WTC11 (cell line): Measurements from ENCODE around the gene SP2.
"Not testable (repeated sequence)": the region's sequence is repeated elsewhere in the genome, so short reads cannot be mapped to it uniquely, and the experiment has no call there.

Experiments
- CTCF ChIP-seq: fragments of 200-600 bp; IDR thresholded peaks from 2 replicates; pipeline ENCODE4 v1.8.0; 2022; ENCODE audit warnings: antibody characterized with exemption
- NR2C2 ChIP-seq: sonication (generic); formaldehyde crosslinking; IDR thresholded peaks from 2 replicates; pipeline ENCODE4 v1.8.0; 2022; ENCODE audit warnings: mild to moderate bottlenecking, missing genetic modification reagents
- TCF7 ChIP-seq: sonication (generic); formaldehyde crosslinking; IDR thresholded peaks from 2 replicates; pipeline ENCODE4 v1.8.0; 2022; ENCODE audit warnings: mild to moderate bottlenecking, low read depth, missing genetic modification reagents, moderate library complexity
- ZNF423 ChIP-seq: fragments of 250-450 bp; sonication (Bioruptor Pico); IDR thresholded peaks from 2 replicates; pipeline ENCODE4 v2.1.2; 2022; ENCODE audit warnings: mild to moderate bottlenecking, moderate library complexity

GRCh38 chr17:47919889-47920288 lies 23.9 kb downstream of the SP2 start:
- TF ChIP-seq NR2C2 (CRISPR knock-in tag); CTCF; ZNF423 (CRISPR knock-in tag); TCF7 (CRISPR knock-in tag): not testable (repeated sequence)
